Peyer's patch (tissue), 4 donors: ENCODE data around the gene NDUFA9. TPM values are rescaled to one million over a fixed set of nuclear protein-coding genes. Genes with fewer than 3 reads are reported as not detected.

ENCODE experiments used
- DNase-seq, 3 donors: peaks; one replicate each; pipeline ENCODE4 v3.0.0-alpha.2; 2017 to 2019
- H3K27ac ChIP-seq, 4 donors: fragments of 200-600 bp; sonication (generic); one replicate each; pipeline ENCODE4 v1.5.1; 2016 to 2019
- H3K27me3 ChIP-seq, 2 donors: fragments of 200-600 bp; sonication (generic); one replicate each; pipeline ENCODE4 v1.5.1; 2019
- H3K36me3 ChIP-seq, 3 donors: fragments of 200-600 bp; sonication (generic); one replicate each; pipeline ENCODE4 v1.5.1; 2016 to 2019
- H3K4me1 ChIP-seq, 4 donors: fragments of 200-600 bp; sonication (generic); one replicate each; pipeline ENCODE4 v1.5.1; 2016 to 2019
- H3K4me3 ChIP-seq, 4 donors: fragments of 200-600 bp; sonication (generic); 1 replicate in 3 of 4; 2 replicates in 1 of 4; pipeline ENCODE4 v1.5.1; 2016 to 2019; ENCODE audit warnings: mild to moderate bottlenecking in 1 of 4
- H3K9me3 ChIP-seq, 4 donors: fragments of 200-600 bp; sonication (generic); one replicate each; pipeline ENCODE4 v1.5.1; 2016 to 2019; ENCODE audit warnings: mild to moderate bottlenecking in 1 of 4
- CTCF ChIP-seq, 6 experiments: fragments of 450-650 bp in 4 of 6; fragments of 200-600 bp in 2 of 6; sonication (generic) in 1 of 6; IDR thresholded peaks; one replicate each; pipeline ENCODE4 v1.5.1; 2017 to 2019; ENCODE audit warnings: antibody characterized with exemption in 6 of 6, mild to moderate bottlenecking in 3 of 6, moderate library complexity in 1 of 6
- POLR2A ChIP-seq, 2 donors: fragments of 450-650 bp; IDR thresholded peaks; one replicate each; pipeline ENCODE4 v1.5.1; 2017; ENCODE audit warnings: antibody characterized with exemption in 2 of 2, mild to moderate bottlenecking in 2 of 2, moderate library complexity in 2 of 2
- total RNA-seq, 4 donors: library from RNA; depleted of rRNA; stranded (reverse); fragments of >200 nt; gene quantifications; one replicate each; pipeline ENCODE4 v1.1.0, GENCODE V29; 2016

The NDUFA9 gene
- 10 to 100 TPM; 20.6 to 52.7 (median 34.0) TPM for total RNA-seq

- peak in 1 of 6 experiments; percentile 5 for TF ChIP-seq CTCF (IDR thresholded peaks at IDR 0.05)
- peak; percentile 36 to 49 for TF ChIP-seq POLR2A (IDR thresholded peaks at IDR 0.05)
- H3K36me3 ChIP-seq = no peaks in the 10 kb centered on the region
- H3K27ac ChIP-seq = peak within 1 kb of the TSS; percentile 78 to 84 (median 80)
- H3K4me3 ChIP-seq = peak within 1 kb of the TSS; percentile 60 to 83 (median 68)
- peak; percentile 81 to 92 (median 84) for DNase-seq
- peaks cover 0 to 14% (median 8%) of the 10 kb centered on the region in 4 donors for H3K4me1 ChIP-seq
- H3K27me3 ChIP-seq = no peaks in the 10 kb centered on the region
- H3K9me3 ChIP-seq = no peaks in the 10 kb centered on the region
These were observed at the start of gene NDUFA9, which contains the start of gene AKAP3 for GRCh38 chr12:4648501-4649357. TSS of gene NDUFA9 (plus strand) at chr12:4649114. CDS start at chr12:4649127, 13 bp downstream. TSS of gene AKAP3 (minus strand) at chr12:4649051. CDS start at chr12:4638196, 10,855 bp downstream.

GRCh38 chr12:4603421-4603820, 45.5 kb upstream of the NDUFA9 start:
- no peak for DNase-seq
- peaks cover 0 to 16% (median 0%) of the 10 kb centered on the region in 4 donors for H3K4me1 ChIP-seq
- H3K4me3 ChIP-seq = no peak overlapping the region
- no peak overlapping the region for H3K27ac ChIP-seq
- TF ChIP-seq POLR2A (IDR thresholded peaks at IDR 0.05) = no peak
- TF ChIP-seq CTCF (IDR thresholded peaks at IDR 0.05) = no peak
- H3K36me3 ChIP-seq = no peaks in the 10 kb centered on the region
- no peaks in the 10 kb centered on the region for H3K9me3 ChIP-seq
- H3K27me3 ChIP-seq = no peaks in the 10 kb centered on the region

GRCh38 chr12:4603946-4604345, 45.0 kb upstream of the NDUFA9 start:
- H3K27ac ChIP-seq = no peak overlapping the region
- no peaks in the 10 kb centered on the region for H3K27me3 ChIP-seq
- no peak for TF ChIP-seq CTCF (IDR thresholded peaks at IDR 0.05)
- TF ChIP-seq POLR2A (IDR thresholded peaks at IDR 0.05) = no peak
- no peak for DNase-seq
- H3K4me1 ChIP-seq = peaks cover 0 to 16% (median 0%) of the 10 kb centered on the region in 4 donors
- H3K4me3 ChIP-seq = no peak overlapping the region
- H3K36me3 ChIP-seq = no peaks in the 10 kb centered on the region
- no peaks in the 10 kb centered on the region for H3K9me3 ChIP-seq

- H3K27ac ChIP-seq = peak overlapping the region; percentile 41 to 73 (median 50)
- peak; percentile 79 to 92 (median 80) for DNase-seq
These were observed 44.2 kb upstream of the NDUFA9 start for GRCh38 chr12:4604684-4605193.

GRCh38 chr12:4607056-4607455, 41.9 kb upstream of the NDUFA9 start:
- H3K27ac ChIP-seq = no peak overlapping the region
- H3K36me3 ChIP-seq = peaks cover 0 to 15% (median 0%) of the 10 kb centered on the region in 3 donors
- no peaks in the 10 kb centered on the region for H3K9me3 ChIP-seq
- TF ChIP-seq POLR2A (IDR thresholded peaks at IDR 0.05) = no peak
- TF ChIP-seq CTCF (IDR thresholded peaks at IDR 0.05) = no peak
- no peaks in the 10 kb centered on the region for H3K27me3 ChIP-seq
- no peak overlapping the region for H3K4me3 ChIP-seq
- peaks cover 0 to 16% (median 0%) of the 10 kb centered on the region in 4 donors for H3K4me1 ChIP-seq
- no peak for DNase-seq

More at GRCh38 chr12:4604684-4605193, 44.2 kb upstream of the NDUFA9 start:
- Histone ChIP-seq H3K27me3 (no peaks in the 10 kb centered on the region), H3K4me3 (peak overlapping the region; percentile 56 to 83 (median 70)), H3K4me1 (peaks cover 0 to 16% (median 0%) of the 10 kb centered on the region in 4 donors), H3K36me3 (no peaks in the 10 kb centered on the region), H3K9me3 (no peaks in the 10 kb centered on the region)
- TF ChIP-seq CTCF (IDR thresholded peaks at IDR 0.05) (peak; percentile 91 to 99 (median 94)), POLR2A (IDR thresholded peaks at IDR 0.05) (peak in 1 of 2 donors; percentile 31)
